ENCODE measurements around the gene PRDX4.
"Not testable (repeated sequence)": the region's sequence is repeated elsewhere in the genome, so short reads cannot be mapped to it uniquely, and the experiment has no call there.

The PRDX4 gene

GRCh38 chrX:23667239-23668177 is at the start of gene PRDX4:
Gene PRDX4, plus strand, starts transcription at chrX:23667493. Its CDS starts 78 bp downstream, at chrX:23667571.
- peak; percentile 59 to 66 for DNase-seq (ENCODE audit: extremely low read depth in 1 of 2, low read depth in 1 of 2)

GRCh38 chrX:23621621-23622265 is 45.5 kb upstream of the PRDX4 start:
- no peak for DNase-seq (ENCODE audit: extremely low read depth in 1 of 2, low read depth in 1 of 2)

- DNase-seq (ENCODE audit: extremely low read depth in 1 of 2, low read depth in 1 of 2), result no peak
Observed at GRCh38 chrX:23623797-23624196, 43.5 kb upstream of the PRDX4 start.

GRCh38 chrX:23626651-23627050 is 40.6 kb upstream of the PRDX4 start:
- no peak for DNase-seq (ENCODE audit: extremely low read depth in 1 of 2, low read depth in 1 of 2)

- DNase-seq (ENCODE audit: extremely low read depth in 1 of 2, low read depth in 1 of 2), result no peak
Observed at GRCh38 chrX:23628131-23628530, 39.2 kb upstream of the PRDX4 start.

- DNase-seq (ENCODE audit: extremely low read depth in 1 of 2, low read depth in 1 of 2), result no peak
Observed at GRCh38 chrX:23631136-23631535, 36.2 kb upstream of the PRDX4 start.

GRCh38 chrX:23633834-23634580 is 33.3 kb upstream of the PRDX4 start:
- DNase-seq (ENCODE audit: extremely low read depth in 1 of 2, low read depth in 1 of 2), result no peak

- peak in 1 of 2 donors; percentile 23 for DNase-seq (ENCODE audit: extremely low read depth in 1 of 2, low read depth in 1 of 2)
Observed at GRCh38 chrX:23637187-23637586, 30.1 kb upstream of the PRDX4 start.

- no peak for DNase-seq (ENCODE audit: extremely low read depth in 1 of 2, low read depth in 1 of 2)
Observed at GRCh38 chrX:23643020-23643419, 24.3 kb upstream of the PRDX4 start.

- no peak for DNase-seq (ENCODE audit: extremely low read depth in 1 of 2, low read depth in 1 of 2)
Observed at GRCh38 chrX:23644744-23645143, 22.5 kb upstream of the PRDX4 start.

GRCh38 chrX:23656091-23656490 is 11.2 kb upstream of the PRDX4 start:
- DNase-seq (ENCODE audit: extremely low read depth in 1 of 2, low read depth in 1 of 2), result no peak

GRCh38 chrX:23656684-23657083 is 10.6 kb upstream of the PRDX4 start:
- DNase-seq (ENCODE audit: extremely low read depth in 1 of 2, low read depth in 1 of 2), result no peak

- DNase-seq (ENCODE audit: extremely low read depth in 1 of 2, low read depth in 1 of 2), result no peak
Observed at GRCh38 chrX:23659339-23659738, 8.0 kb upstream of the PRDX4 start.

GRCh38 chrX:23660083-23660765 is 7.1 kb upstream of the PRDX4 start:
- DNase-seq (ENCODE audit: extremely low read depth in 1 of 2, low read depth in 1 of 2), result not testable (repeated sequence)

GRCh38 chrX:23660766-23661132 is 6.5 kb upstream of the PRDX4 start:
- no peak for DNase-seq (ENCODE audit: extremely low read depth in 1 of 2, low read depth in 1 of 2)

GRCh38 chrX:23661671-23662070 is 5.6 kb upstream of the PRDX4 start:
- DNase-seq (ENCODE audit: extremely low read depth in 1 of 2, low read depth in 1 of 2), result no peak

GRCh38 chrX:23662187-23662586 is 5.1 kb upstream of the PRDX4 start:
- DNase-seq (ENCODE audit: extremely low read depth in 1 of 2, low read depth in 1 of 2), result no peak

- no peak for DNase-seq (ENCODE audit: extremely low read depth in 1 of 2, low read depth in 1 of 2)
Observed at GRCh38 chrX:23662853-23663252, 4.4 kb upstream of the PRDX4 start.

- DNase-seq (ENCODE audit: extremely low read depth in 1 of 2, low read depth in 1 of 2), result no peak
Observed at GRCh38 chrX:23664496-23664895, 2.8 kb upstream of the PRDX4 start.

GRCh38 chrX:23666282-23666681 is 1.0 kb upstream of the PRDX4 start:
- DNase-seq (ENCODE audit: extremely low read depth in 1 of 2, low read depth in 1 of 2), result no peak

- DNase-seq (ENCODE audit: extremely low read depth in 1 of 2, low read depth in 1 of 2), result no peak
Observed at GRCh38 chrX:23668335-23668734, 1.0 kb downstream of the PRDX4 start.
